ENCODE measurements around the gene ROBO2.

DNA sequence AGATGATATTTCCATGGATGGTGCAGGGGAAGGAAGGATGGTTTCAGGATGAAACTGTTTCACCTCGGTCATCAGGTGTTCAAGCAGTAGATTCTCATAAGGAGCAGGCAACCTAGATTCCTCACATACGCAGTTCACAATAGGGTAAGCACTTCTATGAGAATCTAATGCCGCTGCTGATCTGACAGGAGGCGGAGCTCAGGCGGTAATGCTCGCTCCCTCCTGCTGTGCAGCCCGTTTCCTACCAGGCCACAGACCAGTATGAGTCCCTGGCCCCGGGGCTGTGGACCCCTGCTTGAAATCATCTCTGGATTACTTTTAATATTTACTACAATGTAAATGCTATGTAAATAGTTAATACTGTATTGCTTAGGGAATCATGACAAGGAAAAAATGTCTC is 241.8 kb downstream of the ROBO2 start:
- TF ChIP-seq, protein P1, sequence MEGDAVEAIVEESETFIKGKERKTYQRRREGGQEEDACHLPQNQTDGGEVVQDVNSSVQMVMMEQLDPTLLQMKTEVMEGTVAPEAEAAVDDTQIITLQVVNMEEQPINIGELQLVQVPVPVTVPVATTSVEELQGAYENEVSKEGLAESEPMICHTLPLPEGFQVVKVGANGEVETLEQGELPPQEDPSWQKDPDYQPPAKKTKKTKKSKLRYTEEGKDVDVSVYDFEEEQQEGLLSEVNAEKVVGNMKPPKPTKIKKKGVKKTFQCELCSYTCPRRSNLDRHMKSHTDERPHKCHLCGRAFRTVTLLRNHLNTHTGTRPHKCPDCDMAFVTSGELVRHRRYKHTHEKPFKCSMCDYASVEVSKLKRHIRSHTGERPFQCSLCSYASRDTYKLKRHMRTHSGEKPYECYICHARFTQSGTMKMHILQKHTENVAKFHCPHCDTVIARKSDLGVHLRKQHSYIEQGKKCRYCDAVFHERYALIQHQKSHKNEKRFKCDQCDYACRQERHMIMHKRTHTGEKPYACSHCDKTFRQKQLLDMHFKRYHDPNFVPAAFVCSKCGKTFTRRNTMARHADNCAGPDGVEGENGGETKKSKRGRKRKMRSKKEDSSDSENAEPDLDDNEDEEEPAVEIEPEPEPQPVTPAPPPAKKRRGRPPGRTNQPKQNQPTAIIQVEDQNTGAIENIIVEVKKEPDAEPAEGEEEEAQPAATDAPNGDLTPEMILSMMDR (IDR thresholded peaks at IDR 0.05): no peak
- no peak for TF ChIP-seq EP300 (IDR thresholded peaks at IDR 0.05; ENCODE audit: low read depth)
